Breast epithelium (tissue), 3 donors: ENCODE results near the gene FYB1.

Source experiments
- POLR2A ChIP-seq: fragments of 450-650 bp; IDR thresholded peaks from one replicate; pipeline ENCODE4 v1.6.1; 2016; ENCODE audit warnings: antibody characterized with exemption, mild to moderate bottlenecking, moderate library complexity
- TF ChIP-seq, protein P1 (sequence below), 3 donors: fragments of 450-650 bp; IDR thresholded peaks; one replicate each; pipeline ENCODE4 v1.5.1; 2016 to 2017; ENCODE audit warnings: antibody characterized with exemption in 3 of 3, mild to moderate bottlenecking in 3 of 3, moderate library complexity in 3 of 3

DNA sequence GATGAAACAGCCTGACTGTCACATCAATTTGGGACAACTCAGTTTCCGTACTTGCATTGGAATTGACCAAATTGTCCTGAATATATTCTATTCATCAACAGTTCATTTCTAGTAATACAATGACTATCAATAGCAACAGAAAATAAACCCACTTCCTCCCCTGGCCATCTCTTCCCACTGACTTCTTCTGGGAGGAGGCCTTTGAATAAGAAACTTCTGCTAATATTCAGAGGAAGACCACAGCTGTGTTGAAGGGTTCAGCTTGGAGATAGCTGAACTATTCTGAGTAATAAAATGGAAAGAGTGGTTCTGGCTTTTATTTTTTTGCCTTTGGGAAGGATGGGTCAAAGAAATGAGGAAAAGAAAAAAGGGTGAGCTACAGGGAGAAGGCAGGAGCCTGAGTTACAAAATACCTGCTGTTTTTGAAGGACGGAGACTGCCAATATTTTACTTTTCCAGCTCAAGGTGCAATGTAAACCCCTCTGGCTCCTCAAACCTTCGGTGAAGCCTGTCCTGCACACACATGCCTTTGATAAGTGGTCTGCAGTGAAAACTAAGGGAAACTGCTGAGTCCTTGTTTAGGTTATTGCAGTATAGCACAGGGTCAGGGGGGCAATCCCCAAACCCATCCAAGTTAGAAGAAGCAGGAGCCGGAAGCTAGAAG, 29.9 kb downstream of the FYB1 start:
- TF ChIP-seq, protein P1, sequence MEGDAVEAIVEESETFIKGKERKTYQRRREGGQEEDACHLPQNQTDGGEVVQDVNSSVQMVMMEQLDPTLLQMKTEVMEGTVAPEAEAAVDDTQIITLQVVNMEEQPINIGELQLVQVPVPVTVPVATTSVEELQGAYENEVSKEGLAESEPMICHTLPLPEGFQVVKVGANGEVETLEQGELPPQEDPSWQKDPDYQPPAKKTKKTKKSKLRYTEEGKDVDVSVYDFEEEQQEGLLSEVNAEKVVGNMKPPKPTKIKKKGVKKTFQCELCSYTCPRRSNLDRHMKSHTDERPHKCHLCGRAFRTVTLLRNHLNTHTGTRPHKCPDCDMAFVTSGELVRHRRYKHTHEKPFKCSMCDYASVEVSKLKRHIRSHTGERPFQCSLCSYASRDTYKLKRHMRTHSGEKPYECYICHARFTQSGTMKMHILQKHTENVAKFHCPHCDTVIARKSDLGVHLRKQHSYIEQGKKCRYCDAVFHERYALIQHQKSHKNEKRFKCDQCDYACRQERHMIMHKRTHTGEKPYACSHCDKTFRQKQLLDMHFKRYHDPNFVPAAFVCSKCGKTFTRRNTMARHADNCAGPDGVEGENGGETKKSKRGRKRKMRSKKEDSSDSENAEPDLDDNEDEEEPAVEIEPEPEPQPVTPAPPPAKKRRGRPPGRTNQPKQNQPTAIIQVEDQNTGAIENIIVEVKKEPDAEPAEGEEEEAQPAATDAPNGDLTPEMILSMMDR (IDR thresholded peaks at IDR 0.05) = no peak
- no peak for TF ChIP-seq POLR2A
